HPDE6-E6E7 (cell line): ENCODE data around the gene CEACAM1.
"Not testable (repeated sequence)": the region's sequence is repeated elsewhere in the genome, so short reads cannot be mapped to it uniquely, and the experiment has no call there.

Source experiments
- DNase-seq: peaks from one replicate; pipeline ENCODE4 v3.0.0; 2011; ENCODE audit warnings: missing footprints; ENCODE audit errors: extremely low spot score

CEACAM1 gene

DNA sequence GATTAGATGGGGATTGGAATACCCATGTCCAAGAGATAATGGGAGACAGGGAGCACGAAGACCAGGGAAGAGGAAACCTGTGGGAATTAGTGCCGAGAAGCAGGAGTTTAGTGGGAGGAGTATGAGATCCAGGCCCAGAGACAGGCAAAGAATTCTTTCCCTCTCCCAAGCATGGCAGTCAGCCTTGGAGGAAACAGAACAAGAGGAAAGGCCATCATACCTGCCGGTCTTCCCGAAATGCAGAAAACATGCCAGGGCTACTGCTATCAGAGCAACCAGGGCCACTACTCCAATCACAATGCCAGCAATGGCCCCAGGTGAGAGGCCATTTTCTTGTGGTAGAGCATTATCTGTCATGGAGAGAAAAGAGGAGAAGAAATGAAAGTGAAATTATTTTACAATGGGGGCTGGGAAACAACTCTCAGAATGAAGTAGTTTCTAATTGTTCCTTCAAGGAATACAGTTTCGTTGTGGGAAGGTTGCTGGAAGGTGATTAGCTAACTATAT lies 16.1 kb downstream of the CEACAM1 start:
- DNase-seq = no peak

DNA sequence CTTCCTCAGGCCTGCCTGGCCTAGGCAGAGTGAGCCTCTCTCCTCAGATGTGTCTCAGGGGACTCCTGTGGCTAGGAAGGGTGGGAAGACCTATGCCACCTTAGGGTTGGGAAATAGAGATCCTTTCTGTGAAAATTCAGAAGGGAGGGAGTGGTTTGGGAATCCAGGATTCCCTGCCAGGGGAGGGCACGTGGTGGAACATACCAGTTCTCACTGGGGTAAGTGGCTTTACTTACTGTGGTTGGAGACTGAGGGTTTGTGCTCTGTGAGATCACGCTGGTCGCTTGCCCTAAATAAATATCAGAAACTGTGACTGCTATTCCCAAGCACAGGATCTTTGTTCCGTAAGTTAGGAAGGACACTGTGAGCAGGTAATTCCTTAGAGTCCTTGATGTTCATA lies 16.9 kb downstream of the CEACAM1 start:
- DNase-seq = no peak

DNA sequence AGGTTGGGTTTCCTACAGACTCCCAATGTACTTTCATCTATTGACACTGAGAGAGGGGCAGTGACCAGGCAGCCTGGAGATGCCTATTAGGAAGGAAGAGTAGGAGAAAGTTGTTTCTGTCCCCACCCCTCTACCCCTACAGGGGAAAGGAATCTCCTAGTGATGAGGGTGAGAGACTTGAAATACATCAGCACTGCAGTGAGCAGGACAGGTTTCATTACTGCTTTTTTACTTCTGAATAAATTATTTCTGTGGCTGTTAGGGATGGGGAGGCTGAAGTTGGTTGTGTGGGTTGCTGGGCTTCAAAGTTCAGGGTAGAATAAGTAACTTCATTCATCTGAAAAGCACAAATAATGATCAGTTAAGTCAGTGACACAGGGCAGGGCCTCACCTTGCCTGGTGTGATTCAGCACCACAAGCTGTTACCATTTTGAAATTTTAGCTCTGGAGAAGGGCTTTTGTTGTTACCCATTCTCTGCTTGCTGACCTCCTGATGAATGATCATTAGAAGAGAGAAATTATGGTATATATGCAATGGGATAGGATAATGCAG lies 19.3 kb downstream of the CEACAM1 start:
- DNase-seq = no peak

DNA sequence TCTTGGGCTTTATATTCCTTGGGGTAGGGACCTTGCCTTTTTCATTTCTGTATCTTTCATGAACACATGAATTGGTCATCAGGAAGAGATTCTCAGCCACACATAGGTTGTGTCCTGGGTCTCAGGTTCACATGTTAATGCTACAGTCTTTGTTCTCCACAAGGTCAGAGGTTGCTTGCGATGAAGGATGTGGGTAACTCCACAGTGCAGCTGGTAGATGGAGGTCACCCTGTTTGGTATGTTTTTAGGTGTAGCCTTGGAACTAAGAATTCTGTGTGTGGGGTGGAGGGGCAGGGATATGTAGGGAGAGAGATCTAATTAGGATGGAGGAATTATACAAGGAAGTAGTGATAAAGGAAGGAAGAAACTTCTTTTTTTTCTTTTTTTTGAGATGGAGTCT lies 23.2 kb downstream of the CEACAM1 start:
- no peak for DNase-seq

DNA sequence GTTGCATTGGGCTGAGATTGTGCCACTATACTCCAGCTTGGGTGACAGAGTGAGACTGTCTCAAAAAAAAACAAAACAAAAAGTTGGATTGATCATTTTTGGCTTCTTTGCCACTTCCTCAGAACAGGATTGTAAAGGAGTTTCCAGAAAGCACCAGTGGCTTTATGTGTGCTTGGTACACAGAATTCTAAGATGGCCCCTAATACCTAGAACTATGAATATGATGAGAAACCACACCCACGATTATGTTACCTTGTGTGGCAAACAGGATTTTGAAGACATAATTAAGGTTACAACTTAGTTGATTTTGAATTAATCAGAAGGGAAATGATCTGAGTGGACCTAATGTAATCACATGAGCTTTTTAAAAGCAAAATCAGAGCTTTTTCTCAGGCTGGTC lies 26.5 kb downstream of the CEACAM1 start:
- DNase-seq = no peak

DNA sequence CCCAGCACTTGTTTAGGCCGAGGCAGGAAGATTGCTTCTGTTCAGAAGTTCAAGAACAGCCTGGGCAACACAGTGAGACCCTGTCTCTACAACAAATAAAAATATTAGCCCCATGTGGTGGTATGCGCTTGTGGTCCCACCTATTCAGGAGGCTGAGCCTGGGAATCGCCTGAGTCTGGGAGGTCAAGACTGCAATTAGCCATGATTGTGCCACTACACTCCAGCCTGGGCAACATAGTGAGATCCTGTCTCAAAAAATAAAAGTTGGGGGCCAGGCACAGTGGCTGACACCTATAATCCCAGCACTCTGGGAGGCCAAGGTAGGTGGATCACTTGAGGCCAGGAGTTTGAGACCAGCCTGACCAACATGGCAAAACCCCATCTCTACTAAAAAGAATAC lies 27.0 kb downstream of the CEACAM1 start:
- DNase-seq = not testable (repeated sequence)

DNA sequence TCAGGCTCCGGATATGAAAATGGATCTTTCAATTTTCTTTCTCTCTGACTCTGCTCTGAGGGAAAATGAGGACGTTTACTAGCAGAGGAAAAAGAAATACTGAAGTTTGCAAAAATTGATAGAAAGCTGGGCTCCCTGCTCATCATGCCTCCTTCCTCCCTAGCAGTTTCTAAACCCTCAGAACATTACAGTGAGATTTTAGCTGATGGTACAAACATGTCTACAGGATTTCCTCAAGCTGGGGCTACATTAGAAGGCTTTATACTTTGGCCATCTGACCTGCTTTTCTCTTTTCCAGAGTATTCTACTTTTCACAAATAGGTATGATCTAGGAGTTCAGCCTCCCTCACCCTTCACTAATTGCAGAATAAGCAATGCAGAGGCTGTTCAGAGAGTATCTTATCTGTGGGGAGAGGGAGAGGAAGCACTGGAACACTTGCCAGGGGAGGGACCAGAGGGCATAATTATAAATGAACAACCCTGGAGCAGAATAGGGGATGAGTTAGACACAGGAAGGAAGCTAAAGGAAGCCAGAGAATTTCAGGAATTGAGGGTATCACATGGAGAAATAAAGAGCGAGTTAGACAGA lies 30.0 kb downstream of the CEACAM1 start:
- no peak for DNase-seq

DNA sequence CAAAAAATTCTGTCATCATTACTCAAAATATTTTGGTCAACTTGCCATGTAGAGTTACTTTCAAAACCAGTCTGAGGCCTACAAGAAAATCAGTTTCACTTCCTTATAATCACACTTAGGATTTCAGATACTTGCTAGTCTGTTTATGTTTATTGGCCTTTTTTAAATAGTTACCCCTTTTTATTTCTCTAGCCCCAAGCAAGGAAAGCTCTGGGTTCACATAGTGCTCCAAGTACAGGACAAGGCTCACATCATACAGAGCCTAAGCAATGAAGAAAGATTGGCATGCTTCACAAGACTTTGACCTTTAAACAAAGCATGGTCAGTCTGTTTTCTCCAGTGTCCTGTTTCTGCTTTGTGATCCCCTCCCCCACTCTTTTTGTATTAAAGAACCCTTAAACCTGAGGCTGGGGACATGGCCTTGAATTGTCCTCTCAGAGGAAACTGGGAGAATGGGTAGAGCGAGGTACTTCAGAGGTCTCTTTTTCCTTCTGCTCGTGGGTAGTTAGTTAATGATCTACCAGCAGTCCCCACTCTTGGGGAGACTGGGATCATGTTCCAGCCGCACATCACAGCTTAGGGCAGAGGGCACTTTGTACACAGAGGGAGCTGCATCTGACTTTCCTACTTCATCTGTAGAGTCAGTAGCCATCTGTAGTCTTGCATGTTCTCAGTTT lies 30.7 kb downstream of the CEACAM1 start:
- no peak for DNase-seq

DNA sequence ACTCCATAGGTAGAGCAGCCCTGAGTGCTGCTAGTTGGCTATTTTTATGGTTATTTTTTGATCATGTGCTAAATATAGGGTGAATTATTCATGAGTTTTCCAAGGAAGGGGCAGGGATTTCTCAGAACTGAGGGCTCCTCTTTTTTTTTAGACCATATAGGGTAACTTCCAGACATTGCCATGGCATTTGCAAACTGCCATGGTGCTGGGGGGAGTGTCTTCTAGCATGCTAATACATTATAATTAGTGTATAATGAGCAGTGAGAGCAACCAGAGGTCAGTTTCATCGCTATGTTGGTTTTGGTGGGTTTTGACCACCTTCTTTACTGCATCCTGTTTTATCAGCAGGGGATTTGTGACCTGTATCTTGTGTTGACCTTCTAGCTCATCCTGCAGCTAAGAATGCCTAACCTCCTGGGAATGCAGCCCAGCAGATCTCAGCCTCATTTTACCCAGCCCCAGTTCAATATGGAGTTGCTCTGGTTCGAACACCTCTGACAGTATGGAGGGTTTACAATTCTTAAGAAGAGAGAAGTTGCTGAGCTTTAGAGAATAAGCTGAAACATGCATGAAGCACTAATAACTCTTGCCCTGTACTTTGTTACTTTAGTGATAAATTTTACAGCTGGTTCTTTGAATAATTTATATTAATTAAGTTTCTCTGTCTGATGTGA lies 31.7 kb downstream of the CEACAM1 start:
- no peak for DNase-seq

DNA sequence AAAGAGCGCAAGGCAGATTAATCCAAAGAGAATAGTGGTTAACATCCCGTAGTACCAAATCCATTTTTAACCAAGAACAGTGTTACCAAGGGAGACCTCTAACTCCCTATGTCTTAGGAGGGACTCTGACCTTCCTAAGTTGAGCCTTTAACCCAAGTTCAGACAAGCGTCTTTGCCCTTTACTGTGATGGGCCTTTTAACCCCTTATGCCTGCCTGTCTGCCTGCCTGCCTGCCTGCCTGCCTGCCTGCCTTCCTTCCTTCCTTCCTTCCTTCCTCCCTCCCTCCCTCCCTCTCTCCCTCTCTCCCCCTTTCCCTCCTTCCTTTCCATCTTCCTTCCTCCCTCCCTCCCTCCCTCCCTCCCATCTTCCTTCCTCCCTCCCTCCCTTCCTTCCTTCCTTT lies 32.6 kb downstream of the CEACAM1 start:
- no peak for DNase-seq

DNA sequence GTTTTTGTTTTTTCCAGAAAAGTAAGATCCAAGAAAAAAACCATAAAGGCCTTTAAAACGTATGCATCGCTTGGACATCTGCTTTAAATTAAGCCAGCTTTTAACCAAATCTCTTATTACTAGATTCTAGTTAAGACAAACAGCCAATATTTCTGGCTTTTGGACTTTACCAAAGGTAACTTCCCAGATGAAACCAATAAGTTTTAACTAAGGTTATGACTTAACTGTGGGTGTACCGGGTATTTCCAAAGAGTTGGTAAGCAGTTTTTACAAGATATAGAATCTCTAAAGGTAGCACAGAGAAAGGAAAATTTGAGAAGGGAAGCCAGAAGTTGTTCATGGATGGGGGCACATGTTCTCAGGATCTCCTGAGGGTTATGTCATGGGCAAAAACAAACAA lies 34.0 kb downstream of the CEACAM1 start:
- no peak for DNase-seq

DNA sequence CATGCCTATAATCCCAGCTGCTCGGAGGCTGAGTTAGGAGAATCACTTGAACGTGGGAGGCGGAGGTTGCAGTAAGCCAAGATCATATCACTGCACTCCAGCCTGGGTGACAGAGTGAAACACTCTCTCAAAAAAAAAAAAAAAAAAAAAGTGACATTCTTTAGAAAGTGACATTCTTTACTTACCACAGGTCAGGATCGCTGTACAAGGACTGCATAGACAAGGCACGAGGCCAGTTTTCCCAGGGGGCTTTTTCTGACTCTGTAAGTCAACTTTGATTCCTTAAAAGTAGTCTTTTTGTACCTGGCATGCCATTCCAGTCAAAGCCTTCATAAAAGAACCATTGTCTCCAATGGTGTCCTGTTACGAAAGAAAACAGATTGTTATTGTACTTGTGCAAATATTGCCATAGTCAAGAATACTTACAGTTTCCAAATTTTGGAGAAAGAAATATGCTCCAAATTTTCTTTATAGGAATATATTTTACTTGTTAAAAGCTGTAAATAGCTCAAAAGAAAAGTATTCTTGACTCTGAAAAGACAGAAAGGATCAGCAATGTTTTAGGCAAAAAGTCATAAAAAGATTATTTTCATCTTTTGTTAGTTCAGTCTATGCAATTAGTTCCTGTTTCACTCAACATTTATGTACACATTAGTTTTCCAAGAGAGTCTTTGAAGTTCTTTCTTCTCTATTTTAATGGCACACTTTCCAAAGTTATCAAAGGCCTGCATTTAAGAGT lies 39.3 kb downstream of the CEACAM1 start:
- no peak for DNase-seq

DNA sequence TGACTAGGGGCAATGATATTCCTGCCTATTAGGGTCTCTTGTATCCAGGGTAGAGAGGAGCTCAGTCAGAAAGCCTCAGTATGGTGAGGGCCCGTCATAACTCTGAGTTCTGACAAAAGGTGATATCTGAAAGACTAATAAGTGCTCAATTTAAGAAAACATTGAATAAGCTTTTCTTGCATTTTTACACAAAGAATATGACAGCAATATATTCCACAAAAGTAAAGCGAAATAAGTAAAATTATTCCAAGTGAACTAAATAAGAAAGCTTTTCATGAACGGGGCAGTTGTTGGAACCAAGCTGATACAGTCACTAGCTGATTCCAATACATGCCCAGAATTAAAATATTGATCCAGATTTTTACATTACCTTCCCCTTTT lies 40.5 kb downstream of the CEACAM1 start:
- no peak for DNase-seq

DNA sequence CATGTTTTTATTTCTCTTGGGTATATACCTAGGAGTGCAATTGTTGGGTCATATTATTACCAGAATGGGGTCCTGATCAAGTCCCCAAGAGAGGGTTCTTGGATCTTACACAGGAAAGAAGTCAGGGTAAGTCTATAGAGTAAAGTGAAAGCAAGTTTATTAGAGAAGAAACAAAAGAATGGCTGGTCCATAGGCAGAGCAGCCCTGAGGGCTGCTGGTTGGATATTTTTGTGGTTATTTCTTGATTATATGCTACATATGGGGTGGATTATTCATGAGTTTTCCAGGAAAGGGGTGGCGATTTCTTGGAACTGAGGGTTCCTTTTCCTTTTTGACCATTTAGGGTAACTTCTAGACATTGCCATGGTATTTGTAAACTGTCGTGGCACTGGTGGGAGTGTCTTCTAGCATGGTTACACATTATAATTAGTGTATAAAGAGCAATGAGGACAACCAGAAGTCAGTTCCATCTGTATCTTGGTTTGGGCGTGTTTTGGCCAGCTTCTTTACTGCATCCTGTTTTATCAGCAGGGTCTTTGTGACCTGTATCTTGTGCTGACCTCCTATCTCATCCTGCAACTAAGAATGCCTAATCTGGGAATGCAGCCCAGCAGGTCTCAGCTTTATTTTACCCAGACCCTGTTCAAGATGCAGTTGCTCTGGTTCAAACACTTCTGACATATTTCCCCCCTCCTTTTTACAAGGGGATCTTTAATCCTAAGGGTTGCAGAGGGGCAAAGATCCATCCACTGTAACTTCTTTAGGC lies 41.1 kb downstream of the CEACAM1 start:
- no peak for DNase-seq

DNA sequence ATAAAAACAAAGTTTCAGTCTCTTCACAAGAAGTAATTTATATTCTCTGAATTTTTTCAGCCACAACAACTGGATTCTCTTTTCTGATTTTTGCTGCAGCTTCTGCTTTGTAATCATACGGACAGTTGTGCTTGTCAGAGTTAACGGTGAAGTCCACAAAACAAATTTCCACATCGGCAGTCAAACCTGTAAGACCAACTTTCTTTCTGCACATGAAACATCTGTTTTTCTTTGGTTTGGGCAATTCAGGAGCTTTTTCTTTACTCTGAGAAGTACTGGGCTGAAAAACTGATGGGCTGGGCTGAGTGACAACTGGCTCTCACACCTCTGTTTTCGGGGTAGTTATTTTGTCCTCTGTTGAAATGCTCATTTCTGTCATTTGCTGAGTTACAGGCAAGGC lies 43.2 kb downstream of the CEACAM1 start:
- not testable (repeated sequence) for DNase-seq

DNA sequence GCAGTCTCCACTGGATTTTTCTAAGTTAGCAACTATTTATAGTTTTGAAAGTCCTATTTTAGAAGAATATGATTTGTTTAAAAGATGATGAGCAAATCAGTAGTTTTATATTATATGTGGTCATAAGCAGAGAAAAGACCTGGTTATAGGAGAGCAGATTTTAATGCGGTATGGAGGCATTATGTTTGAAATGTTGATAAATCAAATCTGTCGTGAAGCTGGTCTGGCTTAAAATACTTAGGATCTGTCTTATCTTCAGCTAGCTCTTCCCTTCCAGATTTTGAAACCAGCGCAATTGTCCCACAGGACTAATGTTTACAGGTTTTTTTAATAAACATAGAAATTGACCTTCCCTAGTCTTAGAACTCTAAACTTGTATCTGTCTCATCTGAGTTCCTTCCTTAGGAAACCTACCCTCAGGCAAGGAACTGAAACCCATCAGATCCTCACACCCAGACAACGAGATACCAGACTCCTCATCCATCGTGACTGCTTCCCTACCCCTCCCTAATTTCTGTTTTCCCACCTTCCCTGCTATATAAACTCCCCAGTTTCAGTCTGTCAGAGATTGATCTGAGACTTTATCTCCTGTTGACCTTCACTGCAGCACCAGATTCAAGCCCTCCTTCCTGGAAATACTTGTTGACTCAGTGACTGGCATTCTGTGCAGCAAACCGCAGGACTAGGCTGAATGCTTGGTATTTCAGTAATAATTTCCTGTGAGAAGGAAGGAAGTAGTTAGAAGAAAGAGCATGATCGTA lies 47.8 kb downstream of the CEACAM1 start:
- no peak for DNase-seq

DNA sequence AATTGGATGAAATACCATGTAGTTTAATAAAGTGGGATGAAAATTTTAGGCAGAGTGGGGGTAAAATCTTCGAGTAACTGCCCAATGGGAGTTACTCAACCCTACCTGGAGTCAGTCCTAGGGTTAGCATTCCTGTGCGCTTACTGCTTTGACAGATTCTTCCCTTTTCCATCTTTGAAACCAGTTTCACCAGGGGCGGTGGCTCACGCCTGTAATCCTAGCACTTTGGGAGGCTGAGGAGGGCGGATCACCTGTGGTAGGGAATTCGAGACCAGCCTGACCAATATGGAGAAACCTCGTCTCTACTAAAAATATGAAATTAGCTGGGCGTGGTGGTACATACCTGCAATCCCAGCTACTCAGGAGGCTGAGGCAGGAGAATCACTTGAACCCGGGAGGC lies 48.5 kb downstream of the CEACAM1 start:
- no peak for DNase-seq

DNA sequence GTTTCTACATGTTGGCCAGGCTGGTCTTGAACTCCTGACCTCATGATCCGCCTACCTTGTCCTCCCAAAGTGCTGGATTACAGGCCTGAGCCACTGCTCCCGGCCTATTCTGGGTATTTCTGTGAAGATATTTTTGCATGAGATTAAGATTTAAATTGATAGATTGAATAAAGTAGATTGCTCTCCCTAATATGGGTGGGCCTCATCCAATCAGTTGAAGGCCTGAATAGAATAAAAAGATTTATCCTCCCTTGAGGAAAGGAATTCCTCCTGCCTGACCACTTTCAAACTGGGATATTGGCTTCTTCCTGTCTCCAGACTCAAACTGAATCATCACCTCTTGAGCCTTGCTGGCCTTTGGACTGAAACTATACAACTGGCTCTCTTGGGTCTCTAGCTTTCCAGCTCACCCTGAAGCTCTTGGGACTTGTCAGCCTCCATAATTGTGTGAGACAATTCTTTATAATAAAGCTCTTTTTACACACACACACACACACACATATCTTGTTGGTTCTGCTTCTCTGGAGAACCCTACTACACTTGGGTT lies 49.4 kb downstream of the CEACAM1 start:
- no peak for DNase-seq

DNA sequence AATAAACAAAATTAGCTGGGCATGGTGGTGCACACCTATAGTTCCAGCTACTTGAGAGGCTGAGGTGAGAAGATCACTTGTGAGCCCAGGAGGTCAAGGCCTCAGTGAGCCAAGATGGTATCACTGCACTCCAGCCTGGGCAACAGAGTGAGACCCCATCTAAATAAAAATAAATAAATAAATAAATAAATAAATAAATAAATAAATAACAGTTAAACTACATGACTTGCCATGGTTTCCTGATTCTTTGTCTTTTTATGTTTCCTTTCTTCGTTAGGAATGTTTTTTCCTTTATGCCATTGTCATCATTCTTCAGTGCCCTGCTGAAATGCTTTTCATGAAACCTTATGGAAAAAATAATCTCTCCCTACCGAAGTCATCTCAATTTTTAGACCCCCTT lies 50.3 kb downstream of the CEACAM1 start:
- DNase-seq = no peak

DNA sequence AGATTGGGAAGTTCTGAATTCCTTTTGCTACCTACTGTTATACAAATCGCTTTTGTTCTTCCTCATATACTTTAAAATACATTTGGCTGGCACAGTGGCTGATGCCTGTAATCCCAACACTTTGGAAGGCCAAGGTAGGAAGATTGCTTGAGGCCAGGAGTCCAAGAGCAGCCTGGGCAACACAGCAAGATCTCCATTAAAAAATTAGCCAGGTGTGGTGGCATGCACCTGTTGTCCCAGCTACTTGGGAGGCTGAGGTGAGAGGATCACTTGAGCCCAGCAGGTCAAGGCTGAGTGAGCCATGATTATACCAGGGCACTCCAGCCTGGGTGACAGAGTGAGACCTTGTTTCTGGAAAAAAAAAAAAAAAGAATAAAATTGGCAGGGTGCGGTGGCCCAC lies 51.2 kb downstream of the CEACAM1 start:
- no peak for DNase-seq
